COR-L47 (cell line): Measurements from ENCODE around the gene AFTPH.

Experiments used
- DNase-seq: peaks from one replicate; lab custom pipeline; 2025; lab: John Stamatoyannopoulos, UW

The AFTPH gene

GRCh38 chr2:64593035-64593655, 69.0 kb downstream of the AFTPH start:
- DNase-seq, result no peak

- no peak for DNase-seq
Measured at GRCh38 chr2:64594226-64594989, 70.3 kb downstream of the AFTPH start.

- no peak for DNase-seq
Measured at GRCh38 chr2:64595397-64596176, 71.5 kb downstream of the AFTPH start.

GRCh38 chr2:64598226-64598625, 74.1 kb downstream of the AFTPH start:
- no peak for DNase-seq

GRCh38 chr2:64599469-64599868, 75.3 kb downstream of the AFTPH start:
- no peak for DNase-seq

GRCh38 chr2:64601034-64601754, 77.1 kb downstream of the AFTPH start:
- no peak for DNase-seq

GRCh38 chr2:64601785-64602391, 77.8 kb downstream of the AFTPH start:
- DNase-seq, result no peak

- no peak for DNase-seq
Measured at GRCh38 chr2:64602436-64602835, 78.3 kb downstream of the AFTPH start.

- DNase-seq, result no peak
Measured at GRCh38 chr2:64604155-64604554, 80.0 kb downstream of the AFTPH start.

- DNase-seq, result no peak
Measured at GRCh38 chr2:64605026-64605471, 80.9 kb downstream of the AFTPH start.

GRCh38 chr2:64605991-64606478, 81.9 kb downstream of the AFTPH start:
- DNase-seq, result no peak

- DNase-seq, result no peak
Measured at GRCh38 chr2:64606479-64607363, 82.6 kb downstream of the AFTPH start.

GRCh38 chr2:64607381-64608304, 83.5 kb downstream of the AFTPH start:
- DNase-seq, result no peak

- no peak for DNase-seq
Measured at GRCh38 chr2:64608867-64609226, 84.7 kb downstream of the AFTPH start.

GRCh38 chr2:64609227-64609941, 85.3 kb downstream of the AFTPH start:
- no peak for DNase-seq

GRCh38 chr2:64609942-64610281, 85.8 kb downstream of the AFTPH start:
- no peak for DNase-seq

GRCh38 chr2:64610316-64610855, 86.3 kb downstream of the AFTPH start:
- no peak for DNase-seq

- no peak for DNase-seq
Measured at GRCh38 chr2:64612575-64613195, 88.6 kb downstream of the AFTPH start.
